Measurements from ENCODE around the gene PHLDA3.

The PHLDA3 gene

GRCh38 chr1:201468844-201469644 lies at the start of gene PHLDA3:
Gene PHLDA3, minus strand, starts transcription at chr1:201469188. Its CDS starts 402 bp downstream, at chr1:201468786.
- Histone ChIP-seq H3K79me2 (ENCODE audit: insufficient read depth, low read length) (no peaks in the 10 kb centered on the region), H3K27me3 (ENCODE audit: low read length) (no peaks in the 10 kb centered on the region), H2AFZ (ENCODE audit: low read depth, low read length, severe bottlenecking) (no peak within 1 kb of the TSS), H3K9ac (ENCODE audit: low read length) (no peak within 1 kb of the TSS), H3K9me3 (ENCODE audit: insufficient read depth, low read length) (no peaks in the 10 kb centered on the region), H3K36me3 (ENCODE audit: low read length) (no peaks in the 10 kb centered on the region), H3K4me3 (ENCODE audit: insufficient read depth, low read length, poor library complexity, severe bottlenecking) (no peak within 1 kb of the TSS), H3K27ac (ENCODE audit: low read depth, low read length) (no peak within 1 kb of the TSS), H4K20me1 (ENCODE audit: low read depth, low read length) (no peaks in the 10 kb centered on the region), H3K4me2 (ENCODE audit: low read depth, low read length, poor library complexity, severe bottlenecking) (no peak within 1 kb of the TSS), H3F3A (ENCODE audit: insufficient read depth) (no peaks in the 10 kb centered on the region), H3K9me2 (replicated peaks; ENCODE audit: insufficient read depth, low read length) (no peaks in the 10 kb centered on the region)
- no peak for TF ChIP-seq EZH2phosphoT487 (conservative IDR thresholded peaks at IDR 0.05; ENCODE audit: low read length)
- no peak for TF ChIP-seq CTCF (IDR thresholded peaks at IDR 0.05; ENCODE audit: insufficient read depth, low read length, poor library complexity, severe bottlenecking)

GRCh38 chr1:201518071-201518470 lies 49.1 kb upstream of the PHLDA3 start:
- Histone ChIP-seq H3K4me3 (ENCODE audit: insufficient read depth, low read length, poor library complexity, severe bottlenecking) (no peak overlapping the region), H3K4me2 (ENCODE audit: low read depth, low read length, poor library complexity, severe bottlenecking) (no peak overlapping the region), H4K20me1 (ENCODE audit: low read depth, low read length) (no peaks in the 10 kb centered on the region), H3K79me2 (ENCODE audit: insufficient read depth, low read length) (no peaks in the 10 kb centered on the region), H3K27me3 (ENCODE audit: low read length) (no peaks in the 10 kb centered on the region), H3F3A (ENCODE audit: insufficient read depth) (no peaks in the 10 kb centered on the region), H3K9me3 (ENCODE audit: insufficient read depth, low read length) (no peaks in the 10 kb centered on the region), H3K27ac (ENCODE audit: low read depth, low read length) (no peak overlapping the region), H3K36me3 (ENCODE audit: low read length) (no peaks in the 10 kb centered on the region), H3K9me2 (replicated peaks; ENCODE audit: insufficient read depth, low read length) (no peaks in the 10 kb centered on the region), H3K9ac (ENCODE audit: low read length) (no peak overlapping the region), H2AFZ (ENCODE audit: low read depth, low read length, severe bottlenecking) (no peak overlapping the region)
- TF ChIP-seq CTCF (IDR thresholded peaks at IDR 0.05; ENCODE audit: insufficient read depth, low read length, poor library complexity, severe bottlenecking) (no peak), EZH2phosphoT487 (conservative IDR thresholded peaks at IDR 0.05; ENCODE audit: low read length) (no peak)

GRCh38 chr1:201517631-201518030 lies 48.6 kb upstream of the PHLDA3 start:
- H3K27ac ChIP-seq (ENCODE audit: low read depth, low read length): no peak overlapping the region

More at GRCh38 chr1:201517631-201518030, 48.6 kb upstream of the PHLDA3 start:
- Histone ChIP-seq H3K9ac (ENCODE audit: low read length) (no peak overlapping the region), H4K20me1 (ENCODE audit: low read depth, low read length) (no peaks in the 10 kb centered on the region), H3K36me3 (ENCODE audit: low read length) (no peaks in the 10 kb centered on the region), H3K4me3 (ENCODE audit: insufficient read depth, low read length, poor library complexity, severe bottlenecking) (no peak overlapping the region), H3K79me2 (ENCODE audit: insufficient read depth, low read length) (no peaks in the 10 kb centered on the region), H2AFZ (ENCODE audit: low read depth, low read length, severe bottlenecking) (no peak overlapping the region), H3F3A (ENCODE audit: insufficient read depth) (no peaks in the 10 kb centered on the region), H3K9me2 (replicated peaks; ENCODE audit: insufficient read depth, low read length) (no peaks in the 10 kb centered on the region), H3K4me2 (ENCODE audit: low read depth, low read length, poor library complexity, severe bottlenecking) (no peak overlapping the region), H3K27me3 (ENCODE audit: low read length) (no peaks in the 10 kb centered on the region), H3K9me3 (ENCODE audit: insufficient read depth, low read length) (no peaks in the 10 kb centered on the region)
- TF ChIP-seq EZH2phosphoT487 (conservative IDR thresholded peaks at IDR 0.05; ENCODE audit: low read length): no peak
- no peak for TF ChIP-seq CTCF (IDR thresholded peaks at IDR 0.05; ENCODE audit: insufficient read depth, low read length, poor library complexity, severe bottlenecking)

Data from SU-DHL-6 (cell line).